HEK293 (cell line): ENCODE data around the gene SH3RF3.
A peak's percentile ranks its signal among the peaks of the same experiment; 100 is the strongest.

Source experiments
- CTCF ChIA-PET: fragments of 350-600 bp; formaldehyde crosslinking; extraction: SDS; loops from one replicate; lab custom pipeline; 2021; ENCODE audit warnings: antibody characterized with exemption; lab: Yijun Ruan, JAX
- POLR2A ChIA-PET: fragments of 300-600 bp; formaldehyde crosslinking; extraction: SDS; loops from one replicate; lab custom pipeline; 2020; ENCODE audit warnings: antibody characterized with exemption, inconsistent platforms; lab: Yijun Ruan, JAX
- H3K27ac ChIP-seq: fragments of 200-500 bp; sonication (Bioruptor generic); 2 replicates; pipeline ENCODE4 v1.5.1; 2014; ENCODE audit warnings: low read depth, low read length, control low read depth, inconsistent platforms; ENCODE audit errors: extremely low read depth
- H3K36me3 ChIP-seq, 2 experiments: fragments of 200-500 bp in 1 of 2; sonication (Bioruptor generic) in 1 of 2; 1 replicate in 1 of 2; 2 replicates in 1 of 2; pipeline ENCODE4 v1.5.1; 2014 to 2017; ENCODE audit warnings: inconsistent platforms in 2 of 2, low read length in 2 of 2; ENCODE audit not compliant: control insufficient read depth in 2 of 2, insufficient read depth in 1 of 2
- H3K4me1 ChIP-seq: fragments of 200-500 bp; sonication (Bioruptor generic); 2 replicates; pipeline ENCODE4 v1.5.1; 2014; ENCODE audit warnings: mild to moderate bottlenecking, low read length, inconsistent platforms; ENCODE audit not compliant: control insufficient read depth, insufficient read depth
- H3K4me3 ChIP-seq: 2 replicates; pipeline ENCODE4 v1.5.1; 2011; ENCODE audit warnings: low read depth, mild to moderate bottlenecking, control low read depth, low read length, moderate library complexity
- H3K9me3 ChIP-seq: fragments of 200-500 bp; sonication (Bioruptor generic); 2 replicates; pipeline ENCODE4 v1.5.1; 2014; ENCODE audit warnings: low read depth, low read length, inconsistent platforms; ENCODE audit not compliant: control insufficient read depth, insufficient read depth
- BCL11A ChIP-seq: fragments of 450-650 bp; formaldehyde crosslinking; IDR thresholded peaks from 2 replicates; pipeline ENCODE4 v1.5.1; 2016; ENCODE audit warnings: low read depth, missing biosample characterization, missing genetic modification characterization
- KLF16 ChIP-seq: fragments of 450-650 bp; formaldehyde crosslinking; IDR thresholded peaks from 2 replicates; pipeline ENCODE4 v1.5.1; 2017; ENCODE audit warnings: missing biosample characterization, missing genetic modification characterization
- PRDM4 ChIP-seq: fragments of 450-650 bp; formaldehyde crosslinking; IDR thresholded peaks from 2 replicates; pipeline ENCODE4 v1.5.1; 2017; ENCODE audit warnings: missing biosample characterization, missing genetic modification characterization
- SCRT2 ChIP-seq: fragments of 450-650 bp; formaldehyde crosslinking; IDR thresholded peaks from 2 replicates; pipeline ENCODE4 v1.5.1; 2016; ENCODE audit warnings: missing biosample characterization, missing genetic modification characterization
- ZIC2 ChIP-seq: fragments of 450-650 bp; formaldehyde crosslinking; IDR thresholded peaks from 2 replicates; pipeline ENCODE4 v1.5.1; 2016; ENCODE audit warnings: missing biosample characterization, missing genetic modification characterization
- ZNF112 ChIP-seq: fragments of 450-650 bp; formaldehyde crosslinking; IDR thresholded peaks from 2 replicates; pipeline ENCODE4 v1.5.0; 2017; ENCODE audit warnings: missing biosample characterization, missing genetic modification characterization
- ZNF23 ChIP-seq: fragments of 450-650 bp; formaldehyde crosslinking; IDR thresholded peaks from 2 replicates; pipeline ENCODE4 v1.5.1; 2016; ENCODE audit warnings: missing biosample characterization, missing genetic modification characterization, borderline replicate concordance
- ZNF26 ChIP-seq: fragments of 450-650 bp; formaldehyde crosslinking; IDR thresholded peaks from 2 replicates; pipeline ENCODE4 v1.5.1; 2016; ENCODE audit warnings: missing biosample characterization, missing genetic modification characterization
- ZNF280D ChIP-seq: fragments of 450-650 bp; formaldehyde crosslinking; IDR thresholded peaks from 2 replicates; pipeline ENCODE4 v1.5.1; 2016; ENCODE audit warnings: missing biosample characterization, missing genetic modification characterization
- ZNF473 ChIP-seq: fragments of 450-650 bp; formaldehyde crosslinking; IDR thresholded peaks from 2 replicates; pipeline ENCODE4 v1.5.1; 2017; ENCODE audit warnings: missing biosample characterization, missing genetic modification characterization
- ZNF529 ChIP-seq: fragments of 450-650 bp; formaldehyde crosslinking; IDR thresholded peaks from 2 replicates; pipeline ENCODE4 v1.5.1; 2017; ENCODE audit warnings: missing genetic modification characterization, missing biosample characterization; ENCODE audit not compliant: insufficient replicate concordance
- ZNF558 ChIP-seq: fragments of 450-650 bp; formaldehyde crosslinking; IDR thresholded peaks from 2 replicates; pipeline ENCODE4 v1.5.1; 2016; ENCODE audit warnings: missing biosample characterization, missing genetic modification characterization
- ZNF645 ChIP-seq: fragments of 450-650 bp; formaldehyde crosslinking; IDR thresholded peaks from 2 replicates; pipeline ENCODE4; 2016; ENCODE audit warnings: missing biosample characterization, missing genetic modification characterization
- ZNF701 ChIP-seq: fragments of 450-650 bp; formaldehyde crosslinking; IDR thresholded peaks from 2 replicates; pipeline ENCODE4 v1.5.1; 2016; ENCODE audit warnings: missing biosample characterization, missing genetic modification characterization
- ZNF776 ChIP-seq: fragments of 450-650 bp; formaldehyde crosslinking; IDR thresholded peaks from 2 replicates; pipeline ENCODE4 v1.5.0; 2017; ENCODE audit warnings: missing biosample characterization, missing genetic modification characterization, borderline replicate concordance
- TF ChIP-seq, protein P1 (sequence below): fragments of 450-650 bp; formaldehyde crosslinking; IDR thresholded peaks from 2 replicates; pipeline ENCODE4 v1.5.1; 2017; ENCODE audit warnings: missing biosample characterization, missing genetic modification characterization

Gene SH3RF3

GRCh38 chr2:109150559-109150958 lies 21.6 kb downstream of the SH3RF3 start (continued):
- no peak for TF ChIP-seq KLF16
- no peak for TF ChIP-seq ZNF645 (tag by site-specific recombination)
- TF ChIP-seq ZNF473 = no peak
- TF ChIP-seq PRDM4 (tag by site-specific recombination) = no peak
- TF ChIP-seq ZNF558 (tag by site-specific recombination) = no peak

GRCh38 chr2:109151519-109151918 lies 22.5 kb downstream of the SH3RF3 start:
- POLR2A ChIA-PET = no interaction called here
- no peak overlapping the region for H3K4me3 ChIP-seq

More at GRCh38 chr2:109151519-109151918, 22.5 kb downstream of the SH3RF3 start:
- TF ChIP-seq ZNF645 (tag by site-specific recombination) (no peak), ZNF280D (tag by site-specific recombination) (no peak), BCL11A (tag by site-specific recombination) (no peak), ZIC2 (tag by site-specific recombination) (peak; percentile 29; the same call in 1 of the 2 replicates), ZNF112 (no peak), ZNF23 (tag by site-specific recombination) (no peak), ZNF26 (no peak), ZNF529 (no peak), ZNF776 (tag by site-specific recombination) (no peak), SCRT2 (tag by site-specific recombination) (peak; percentile 62), ZNF701 (no peak)
- TF ChIP-seq, protein P1, sequence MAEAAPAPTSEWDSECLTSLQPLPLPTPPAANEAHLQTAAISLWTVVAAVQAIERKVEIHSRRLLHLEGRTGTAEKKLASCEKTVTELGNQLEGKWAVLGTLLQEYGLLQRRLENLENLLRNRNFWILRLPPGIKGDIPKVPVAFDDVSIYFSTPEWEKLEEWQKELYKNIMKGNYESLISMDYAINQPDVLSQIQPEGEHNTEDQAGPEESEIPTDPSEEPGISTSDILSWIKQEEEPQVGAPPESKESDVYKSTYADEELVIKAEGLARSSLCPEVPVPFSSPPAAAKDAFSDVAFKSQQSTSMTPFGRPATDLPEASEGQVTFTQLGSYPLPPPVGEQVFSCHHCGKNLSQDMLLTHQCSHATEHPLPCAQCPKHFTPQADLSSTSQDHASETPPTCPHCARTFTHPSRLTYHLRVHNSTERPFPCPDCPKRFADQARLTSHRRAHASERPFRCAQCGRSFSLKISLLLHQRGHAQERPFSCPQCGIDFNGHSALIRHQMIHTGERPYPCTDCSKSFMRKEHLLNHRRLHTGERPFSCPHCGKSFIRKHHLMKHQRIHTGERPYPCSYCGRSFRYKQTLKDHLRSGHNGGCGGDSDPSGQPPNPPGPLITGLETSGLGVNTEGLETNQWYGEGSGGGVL (tag by site-specific recombination) = no peak
- CTCF ChIA-PET = no interaction called here
- no peaks in the 10 kb centered on the region; the same call in 1 of the 2 replicates for H3K4me1 ChIP-seq
- no peak overlapping the region for H3K27ac ChIP-seq
- no peaks in the 10 kb centered on the region for H3K36me3 ChIP-seq
- no peaks in the 10 kb centered on the region for H3K9me3 ChIP-seq
